ENCODE measurements around the gene LRRC27.

Gene LRRC27

DNA sequence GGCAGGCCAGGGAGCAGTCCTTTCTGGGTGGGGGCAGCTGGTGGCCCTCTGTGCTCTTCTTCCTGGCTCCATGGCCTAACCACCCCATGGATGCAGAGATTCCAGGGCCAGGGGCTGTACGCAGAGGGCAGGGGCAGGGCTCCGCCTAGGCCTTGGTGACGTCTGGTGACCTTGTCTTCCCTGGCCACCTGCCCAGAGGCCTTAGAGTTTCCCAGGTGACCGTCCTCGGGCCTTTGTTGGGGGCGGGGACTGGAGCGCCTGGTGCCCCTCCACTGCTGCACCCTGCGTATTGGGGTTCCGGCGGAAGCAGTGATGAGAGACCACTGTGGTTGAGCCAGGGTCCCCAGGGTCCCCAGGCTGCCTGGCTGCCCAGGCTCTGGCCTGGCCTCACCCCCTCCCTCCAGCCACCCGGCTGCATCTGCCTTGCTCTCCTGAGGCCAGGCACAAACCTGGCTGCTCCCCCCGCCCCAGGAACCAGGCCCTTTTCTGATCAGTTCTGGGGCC, 75.3 kb downstream of the LRRC27 start:
- Histone ChIP-seq H3K9ac (ENCODE audit: low read depth in 1 of 2, low read length in 2 of 2) (peak overlapping the region; percentile 71 to 92), H3K9me3 (ENCODE audit: control insufficient read depth in 2 of 2, low read length in 2 of 2) (no peaks in the 10 kb centered on the region), H3K4me3 (ENCODE audit: low read length in 2 of 2) (peak overlapping the region; percentile 53 to 61), H3K4me1 (ENCODE audit: control insufficient read depth in 2 of 2, insufficient read depth in 2 of 2, low read length in 2 of 2) (peaks cover 62 to 81% of the 10 kb centered on the region in 2 donors), H3K27me3 (ENCODE audit: control insufficient read depth in 2 of 2, insufficient read depth in 2 of 2, low read length in 2 of 2) (no peaks in the 10 kb centered on the region), H3K27ac (ENCODE audit: low read depth in 2 of 2, low read length in 2 of 2) (peak overlapping the region; percentile 97 to 99), H3K36me3 (ENCODE audit: control insufficient read depth in 2 of 2, insufficient read depth in 2 of 2, low read length in 2 of 2) (peaks cover 15 to 18% of the 10 kb centered on the region in 2 donors)

DNA sequence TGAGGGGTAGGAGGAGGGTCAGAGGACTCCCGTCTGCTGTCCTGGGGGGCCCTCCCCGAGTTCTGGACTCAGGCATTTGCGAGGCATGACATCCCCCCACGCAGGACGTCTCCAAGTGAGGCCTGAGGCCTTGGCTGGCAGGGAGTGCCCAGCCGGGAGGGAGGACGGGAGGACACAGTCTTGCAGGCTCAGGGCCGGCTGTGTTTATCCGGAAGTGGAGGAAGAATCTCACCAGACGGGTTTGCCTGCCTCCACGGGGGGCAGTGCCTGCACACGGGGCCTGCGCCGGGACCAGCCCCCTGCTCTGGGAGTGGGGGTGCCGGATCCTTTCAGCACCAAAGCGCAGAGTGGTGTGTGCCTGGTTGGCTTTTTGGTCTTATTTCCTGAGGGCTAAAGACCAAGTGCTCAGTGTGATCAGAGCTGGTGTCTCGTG, 75.9 kb downstream of the LRRC27 start:
- no peaks in the 10 kb centered on the region for H3K9me3 ChIP-seq (ENCODE audit: control insufficient read depth in 2 of 2, low read length in 2 of 2)
- H3K9ac ChIP-seq (ENCODE audit: low read depth in 1 of 2, low read length in 2 of 2): peak overlapping the region; percentile 71 to 92
- H3K27me3 ChIP-seq (ENCODE audit: control insufficient read depth in 2 of 2, insufficient read depth in 2 of 2, low read length in 2 of 2): no peaks in the 10 kb centered on the region
- peaks cover 64 to 77% of the 10 kb centered on the region in 2 donors for H3K4me1 ChIP-seq (ENCODE audit: control insufficient read depth in 2 of 2, insufficient read depth in 2 of 2, low read length in 2 of 2)
- H3K36me3 ChIP-seq (ENCODE audit: control insufficient read depth in 2 of 2, insufficient read depth in 2 of 2, low read length in 2 of 2): peaks cover 15 to 18% of the 10 kb centered on the region in 2 donors
- peak overlapping the region; percentile 53 to 61 for H3K4me3 ChIP-seq (ENCODE audit: low read length in 2 of 2)
- peak overlapping the region; percentile 97 to 99 for H3K27ac ChIP-seq (ENCODE audit: low read depth in 2 of 2, low read length in 2 of 2)

DNA sequence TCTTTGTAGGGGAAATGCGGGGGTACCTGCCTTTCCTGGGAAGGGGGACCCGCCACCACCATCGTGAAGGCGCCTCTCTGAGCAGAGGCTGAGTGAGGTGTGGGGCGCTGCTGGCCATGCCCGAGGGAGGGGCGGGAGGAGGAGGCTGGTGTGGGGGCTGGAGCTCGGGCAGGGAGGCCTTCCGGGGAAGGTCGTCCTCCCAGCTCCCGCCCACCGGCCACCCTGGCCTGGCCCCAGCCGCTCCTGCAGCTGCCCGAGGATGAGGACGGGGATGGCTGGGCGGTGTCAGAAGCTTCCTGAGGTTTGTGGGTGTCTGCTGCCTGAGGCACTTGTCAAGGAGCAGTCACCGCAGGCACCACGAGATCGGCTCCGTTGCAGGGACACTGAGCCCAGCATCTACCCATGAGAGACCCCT, 76.4 kb downstream of the LRRC27 start:
- H3K4me1 ChIP-seq (ENCODE audit: control insufficient read depth in 2 of 2, insufficient read depth in 2 of 2, low read length in 2 of 2): peaks cover 64 to 75% of the 10 kb centered on the region in 2 donors
- H3K27ac ChIP-seq (ENCODE audit: low read depth in 2 of 2, low read length in 2 of 2): peak overlapping the region; percentile 97 to 99
- no peaks in the 10 kb centered on the region for H3K9me3 ChIP-seq (ENCODE audit: control insufficient read depth in 2 of 2, low read length in 2 of 2)
- peak overlapping the region; percentile 71 to 92 for H3K9ac ChIP-seq (ENCODE audit: low read depth in 1 of 2, low read length in 2 of 2)
- H3K36me3 ChIP-seq (ENCODE audit: control insufficient read depth in 2 of 2, insufficient read depth in 2 of 2, low read length in 2 of 2): peaks cover 15 to 18% of the 10 kb centered on the region in 2 donors
- H3K27me3 ChIP-seq (ENCODE audit: control insufficient read depth in 2 of 2, insufficient read depth in 2 of 2, low read length in 2 of 2): no peaks in the 10 kb centered on the region
- H3K4me3 ChIP-seq (ENCODE audit: low read length in 2 of 2): peak overlapping the region; percentile 55 to 61

DNA sequence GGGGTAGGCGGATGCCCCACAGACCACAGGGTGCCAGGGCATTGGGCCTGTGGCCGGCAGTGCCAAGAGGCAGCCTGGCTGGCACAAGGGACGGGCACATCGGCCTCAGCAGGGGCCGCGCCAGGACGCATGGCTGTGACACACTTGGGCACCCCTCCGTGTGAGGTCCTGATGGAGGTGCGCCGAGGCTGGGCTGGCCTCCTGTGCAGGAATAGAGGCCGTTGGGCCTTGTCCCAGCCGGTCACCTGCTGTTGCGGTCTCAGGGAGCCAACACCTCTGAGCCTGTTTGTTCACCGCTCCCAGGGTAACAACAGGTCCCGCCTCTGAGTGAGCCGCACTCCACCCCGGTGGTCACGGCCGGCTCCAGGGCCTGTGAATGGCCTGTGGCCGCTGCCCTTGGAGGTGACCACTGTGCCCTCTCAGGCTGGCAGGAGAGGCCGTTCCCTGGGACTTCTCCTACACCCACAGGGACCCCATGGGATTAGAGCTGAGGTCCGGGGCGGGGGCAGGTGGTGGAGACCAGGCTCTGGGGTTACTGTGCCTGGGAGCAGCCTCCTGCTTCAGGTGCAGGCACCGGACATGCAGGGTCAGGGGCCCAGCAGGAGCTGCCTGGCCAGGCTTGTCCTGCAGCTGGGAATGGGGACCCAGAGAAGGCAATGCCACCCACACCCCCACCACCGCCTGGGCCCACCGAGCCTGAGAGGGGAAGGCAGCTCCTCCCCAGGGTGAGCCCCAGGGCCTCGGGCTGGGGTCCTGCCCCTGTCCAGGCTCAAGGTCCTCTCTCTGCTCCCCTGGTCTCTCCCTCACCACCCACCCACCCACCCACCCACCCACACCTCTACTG, 77.1 kb downstream of the LRRC27 start:
- H3K36me3 ChIP-seq (ENCODE audit: control insufficient read depth in 2 of 2, insufficient read depth in 2 of 2, low read length in 2 of 2): peaks cover 16 to 18% of the 10 kb centered on the region in 2 donors
- peaks cover 63 to 75% of the 10 kb centered on the region in 2 donors for H3K4me1 ChIP-seq (ENCODE audit: control insufficient read depth in 2 of 2, insufficient read depth in 2 of 2, low read length in 2 of 2)
- H3K9ac ChIP-seq (ENCODE audit: low read depth in 1 of 2, low read length in 2 of 2): peak overlapping the region; percentile 71 to 92
- H3K9me3 ChIP-seq (ENCODE audit: control insufficient read depth in 2 of 2, low read length in 2 of 2): no peaks in the 10 kb centered on the region
- peak overlapping the region; percentile 97 to 99 for H3K27ac ChIP-seq (ENCODE audit: low read depth in 2 of 2, low read length in 2 of 2)
- H3K27me3 ChIP-seq (ENCODE audit: control insufficient read depth in 2 of 2, insufficient read depth in 2 of 2, low read length in 2 of 2): no peaks in the 10 kb centered on the region
- peak overlapping the region; percentile 55 to 61 for H3K4me3 ChIP-seq (ENCODE audit: low read length in 2 of 2)

DNA sequence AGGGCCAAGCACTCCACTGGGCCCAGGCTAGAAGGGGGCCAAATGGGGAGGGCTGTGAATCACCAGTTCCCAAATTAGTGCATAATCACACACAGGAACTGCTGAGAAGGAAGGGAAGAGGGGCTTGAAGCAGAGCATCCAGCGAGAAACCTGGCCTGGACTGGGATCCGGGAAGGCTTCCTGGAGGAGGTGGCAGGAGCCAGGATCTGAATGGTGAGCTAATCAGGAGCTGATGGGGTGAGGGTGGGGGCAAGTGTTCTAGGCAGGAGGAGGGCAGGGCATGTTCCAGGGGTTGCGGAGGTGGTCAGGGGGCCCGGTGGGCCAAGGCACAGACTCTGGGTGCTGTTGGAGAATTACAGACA, 77.7 kb downstream of the LRRC27 start:
- Histone ChIP-seq H3K9ac (ENCODE audit: low read depth in 1 of 2, low read length in 2 of 2) (peak overlapping the region in 1 of 2 donors; percentile 92), H3K36me3 (ENCODE audit: control insufficient read depth in 2 of 2, insufficient read depth in 2 of 2, low read length in 2 of 2) (peaks cover 17 to 18% of the 10 kb centered on the region in 2 donors), H3K27me3 (ENCODE audit: control insufficient read depth in 2 of 2, insufficient read depth in 2 of 2, low read length in 2 of 2) (no peaks in the 10 kb centered on the region), H3K4me3 (ENCODE audit: low read length in 2 of 2) (no peak overlapping the region), H3K4me1 (ENCODE audit: control insufficient read depth in 2 of 2, insufficient read depth in 2 of 2, low read length in 2 of 2) (peaks cover 65 to 73% of the 10 kb centered on the region in 2 donors), H3K27ac (ENCODE audit: low read depth in 2 of 2, low read length in 2 of 2) (peak overlapping the region; percentile 89 to 97), H3K9me3 (ENCODE audit: control insufficient read depth in 2 of 2, low read length in 2 of 2) (no peaks in the 10 kb centered on the region)

DNA sequence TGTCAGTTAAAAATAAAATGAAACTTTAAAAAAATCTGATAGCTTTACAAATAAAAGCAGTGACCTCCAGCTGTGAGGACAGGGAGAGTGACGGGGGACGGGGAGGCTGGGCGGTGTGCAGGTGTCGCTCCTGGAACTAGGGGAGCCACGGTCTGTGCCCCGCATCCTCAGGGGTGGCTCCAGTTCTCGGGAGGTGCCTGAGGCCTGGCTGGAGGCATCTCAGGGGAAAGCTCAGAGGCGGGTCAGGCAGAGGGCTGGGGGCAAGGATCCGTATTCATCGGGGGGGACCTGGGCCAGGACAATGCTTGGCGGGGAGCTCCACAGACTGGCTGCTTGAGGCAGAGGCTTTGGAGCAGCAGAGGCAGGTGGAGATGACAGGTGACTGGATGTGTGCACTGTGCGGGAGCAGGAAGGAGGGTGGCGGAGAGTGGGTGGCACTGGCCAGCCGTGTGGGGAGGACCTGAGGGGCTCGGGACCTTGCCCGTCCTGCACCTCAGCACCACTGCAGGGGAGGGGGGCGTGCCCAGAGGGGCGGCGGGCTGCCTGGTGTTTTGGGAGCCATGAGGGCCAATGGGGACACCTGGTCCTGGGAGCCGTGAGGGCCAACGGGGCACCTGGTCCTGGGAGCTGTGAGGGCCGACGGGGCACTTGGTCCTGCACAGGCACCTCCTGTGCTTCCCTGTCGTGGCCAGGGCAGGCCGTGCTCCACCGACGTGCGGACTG, 78.2 kb downstream of the LRRC27 start:
- Histone ChIP-seq H3K27me3 (ENCODE audit: control insufficient read depth in 2 of 2, insufficient read depth in 2 of 2, low read length in 2 of 2) (no peaks in the 10 kb centered on the region), H3K9ac (ENCODE audit: low read depth in 1 of 2, low read length in 2 of 2) (peak overlapping the region in 1 of 2 donors; percentile 92), H3K4me1 (ENCODE audit: control insufficient read depth in 2 of 2, insufficient read depth in 2 of 2, low read length in 2 of 2) (peaks cover 65 to 73% of the 10 kb centered on the region in 2 donors), H3K27ac (ENCODE audit: low read depth in 2 of 2, low read length in 2 of 2) (peak overlapping the region; percentile 89 to 97), H3K4me3 (ENCODE audit: low read length in 2 of 2) (no peak overlapping the region), H3K9me3 (ENCODE audit: control insufficient read depth in 2 of 2, low read length in 2 of 2) (no peaks in the 10 kb centered on the region), H3K36me3 (ENCODE audit: control insufficient read depth in 2 of 2, insufficient read depth in 2 of 2, low read length in 2 of 2) (peaks cover 19 to 22% of the 10 kb centered on the region in 2 donors)

DNA sequence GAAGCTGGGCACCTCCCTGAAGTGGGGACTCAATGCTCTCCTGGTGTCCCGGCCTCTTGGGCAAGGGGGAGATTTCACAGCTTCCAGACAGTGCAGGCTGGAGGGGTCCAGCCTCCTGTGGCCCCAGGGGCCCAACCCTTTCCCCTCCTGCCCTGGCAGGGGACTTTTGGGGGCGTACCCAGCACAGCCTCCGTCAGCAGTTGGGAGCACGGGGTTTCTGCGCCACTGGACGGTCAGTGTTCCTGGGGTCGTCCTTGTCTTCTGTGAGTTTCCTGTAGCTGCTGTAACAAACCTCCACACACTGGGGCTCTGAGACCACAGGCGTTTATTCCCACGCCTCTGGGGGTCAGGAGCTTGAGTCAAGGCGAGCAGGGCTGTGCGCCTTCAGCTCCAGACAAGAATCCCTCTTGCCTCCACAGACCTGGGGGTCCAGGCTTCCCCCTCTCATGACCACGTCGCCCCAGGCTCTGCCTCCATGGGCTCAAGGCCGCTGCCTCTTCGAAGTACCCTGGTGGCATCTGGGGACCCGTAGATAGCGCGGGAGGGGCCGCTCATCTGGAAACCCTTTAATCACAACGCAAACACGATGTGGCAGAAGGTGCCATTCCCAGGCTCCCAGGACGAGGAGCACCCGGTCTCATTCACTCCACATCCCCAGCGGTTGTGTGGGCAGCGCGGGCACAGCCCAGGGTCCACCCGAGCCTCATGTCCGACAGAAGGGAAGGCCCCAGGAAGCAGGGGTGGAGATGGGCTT, 79.0 kb downstream of the LRRC27 start:
- Histone ChIP-seq H3K9me3 (ENCODE audit: control insufficient read depth in 2 of 2, low read length in 2 of 2) (no peaks in the 10 kb centered on the region), H3K4me3 (ENCODE audit: low read length in 2 of 2) (no peak overlapping the region), H3K27me3 (ENCODE audit: control insufficient read depth in 2 of 2, insufficient read depth in 2 of 2, low read length in 2 of 2) (no peaks in the 10 kb centered on the region), H3K9ac (ENCODE audit: low read depth in 1 of 2, low read length in 2 of 2) (peak overlapping the region; percentile 60 to 92), H3K4me1 (ENCODE audit: control insufficient read depth in 2 of 2, insufficient read depth in 2 of 2, low read length in 2 of 2) (peaks cover 69 to 73% of the 10 kb centered on the region in 2 donors), H3K36me3 (ENCODE audit: control insufficient read depth in 2 of 2, insufficient read depth in 2 of 2, low read length in 2 of 2) (peaks cover 17 to 21% of the 10 kb centered on the region in 2 donors), H3K27ac (ENCODE audit: low read depth in 2 of 2, low read length in 2 of 2) (peak overlapping the region; percentile 89 to 97)

DNA sequence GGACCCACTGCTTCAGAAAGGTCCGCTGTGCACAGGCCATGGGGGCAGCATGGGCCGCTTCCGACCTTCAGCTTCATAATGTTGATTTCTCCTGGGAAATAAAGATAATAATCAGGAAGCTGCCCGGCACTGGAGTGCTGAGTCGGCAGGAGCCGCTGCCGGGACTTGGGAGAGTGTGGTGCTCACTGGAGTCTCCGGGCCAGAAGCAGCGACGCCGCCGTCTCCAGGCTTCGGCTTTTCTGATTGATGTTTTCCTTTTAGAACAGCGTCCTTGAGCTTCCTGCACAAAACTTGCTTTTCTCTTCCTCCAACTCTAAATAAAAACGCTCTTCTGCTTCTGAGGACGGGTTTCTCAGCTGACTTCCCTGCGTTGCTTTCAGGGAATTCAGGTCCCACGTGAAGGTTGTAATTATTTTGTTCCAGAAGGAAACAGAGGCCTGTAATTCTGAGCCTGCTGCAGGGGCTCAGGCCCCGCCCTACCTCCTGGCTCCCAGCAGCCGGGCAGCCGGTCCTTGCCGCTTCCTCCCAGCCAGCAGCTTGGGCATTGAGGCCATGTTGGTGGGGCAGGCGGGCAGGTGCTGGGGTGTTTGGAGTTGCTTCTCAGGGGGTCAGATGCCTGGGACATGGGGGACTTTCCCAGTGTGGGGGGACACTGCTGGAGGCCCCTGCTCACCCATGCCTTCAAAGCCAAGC, 79.7 kb downstream of the LRRC27 start:
- Histone ChIP-seq H3K9ac (ENCODE audit: low read depth in 1 of 2, low read length in 2 of 2) (peak overlapping the region; percentile 60 to 92), H3K4me1 (ENCODE audit: control insufficient read depth in 2 of 2, insufficient read depth in 2 of 2, low read length in 2 of 2) (peaks cover 65 to 66% of the 10 kb centered on the region in 2 donors), H3K27ac (ENCODE audit: low read depth in 2 of 2, low read length in 2 of 2) (peak overlapping the region; percentile 89 to 97), H3K9me3 (ENCODE audit: control insufficient read depth in 2 of 2, low read length in 2 of 2) (no peaks in the 10 kb centered on the region), H3K36me3 (ENCODE audit: control insufficient read depth in 2 of 2, insufficient read depth in 2 of 2, low read length in 2 of 2) (peaks cover 12 to 16% of the 10 kb centered on the region in 2 donors), H3K27me3 (ENCODE audit: control insufficient read depth in 2 of 2, insufficient read depth in 2 of 2, low read length in 2 of 2) (no peaks in the 10 kb centered on the region), H3K4me3 (ENCODE audit: low read length in 2 of 2) (peak overlapping the region in 1 of 2 donors; percentile 44)
